ENCODE data around the gene PFKL. TPM values are rescaled to one million over a fixed set of nuclear protein-coding genes. Genes with fewer than 3 reads are reported as not detected.

The PFKL gene
- total RNA-seq, 1 experiment from 2014 or later: 150 TPM

DNA sequence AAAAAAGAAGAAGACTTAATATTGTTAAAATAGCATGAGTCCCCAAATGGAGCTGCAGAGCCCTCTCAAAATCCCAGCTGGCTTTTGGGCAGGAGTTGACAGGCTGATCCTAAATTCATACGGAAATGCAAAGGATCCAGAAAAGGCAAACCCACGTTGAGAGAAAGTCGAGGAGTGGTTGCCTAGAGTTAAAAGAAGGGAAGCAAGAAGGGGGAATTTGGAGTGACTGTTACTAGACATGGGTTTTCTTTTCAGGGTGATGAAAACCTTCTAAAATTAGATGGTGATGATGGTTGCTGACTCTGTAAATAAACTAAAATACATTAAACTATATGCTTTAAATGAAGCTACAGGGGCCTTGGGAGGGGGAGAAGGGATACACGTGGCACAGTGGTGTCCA lies 39.8 kb upstream of the PFKL start (continued):
- TF ChIP-seq, protein P1, sequence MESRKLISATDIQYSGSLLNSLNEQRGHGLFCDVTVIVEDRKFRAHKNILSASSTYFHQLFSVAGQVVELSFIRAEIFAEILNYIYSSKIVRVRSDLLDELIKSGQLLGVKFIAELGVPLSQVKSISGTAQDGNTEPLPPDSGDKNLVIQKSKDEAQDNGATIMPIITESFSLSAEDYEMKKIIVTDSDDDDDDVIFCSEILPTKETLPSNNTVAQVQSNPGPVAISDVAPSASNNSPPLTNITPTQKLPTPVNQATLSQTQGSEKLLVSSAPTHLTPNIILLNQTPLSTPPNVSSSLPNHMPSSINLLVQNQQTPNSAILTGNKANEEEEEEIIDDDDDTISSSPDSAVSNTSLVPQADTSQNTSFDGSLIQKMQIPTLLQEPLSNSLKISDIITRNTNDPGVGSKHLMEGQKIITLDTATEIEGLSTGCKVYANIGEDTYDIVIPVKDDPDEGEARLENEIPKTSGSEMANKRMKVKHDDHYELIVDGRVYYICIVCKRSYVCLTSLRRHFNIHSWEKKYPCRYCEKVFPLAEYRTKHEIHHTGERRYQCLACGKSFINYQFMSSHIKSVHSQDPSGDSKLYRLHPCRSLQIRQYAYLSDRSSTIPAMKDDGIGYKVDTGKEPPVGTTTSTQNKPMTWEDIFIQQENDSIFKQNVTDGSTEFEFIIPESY (IDR thresholded peaks at IDR 0.05; ENCODE audit: extremely low read depth, insufficient replicate concordance, low read length): no peak

DNA sequence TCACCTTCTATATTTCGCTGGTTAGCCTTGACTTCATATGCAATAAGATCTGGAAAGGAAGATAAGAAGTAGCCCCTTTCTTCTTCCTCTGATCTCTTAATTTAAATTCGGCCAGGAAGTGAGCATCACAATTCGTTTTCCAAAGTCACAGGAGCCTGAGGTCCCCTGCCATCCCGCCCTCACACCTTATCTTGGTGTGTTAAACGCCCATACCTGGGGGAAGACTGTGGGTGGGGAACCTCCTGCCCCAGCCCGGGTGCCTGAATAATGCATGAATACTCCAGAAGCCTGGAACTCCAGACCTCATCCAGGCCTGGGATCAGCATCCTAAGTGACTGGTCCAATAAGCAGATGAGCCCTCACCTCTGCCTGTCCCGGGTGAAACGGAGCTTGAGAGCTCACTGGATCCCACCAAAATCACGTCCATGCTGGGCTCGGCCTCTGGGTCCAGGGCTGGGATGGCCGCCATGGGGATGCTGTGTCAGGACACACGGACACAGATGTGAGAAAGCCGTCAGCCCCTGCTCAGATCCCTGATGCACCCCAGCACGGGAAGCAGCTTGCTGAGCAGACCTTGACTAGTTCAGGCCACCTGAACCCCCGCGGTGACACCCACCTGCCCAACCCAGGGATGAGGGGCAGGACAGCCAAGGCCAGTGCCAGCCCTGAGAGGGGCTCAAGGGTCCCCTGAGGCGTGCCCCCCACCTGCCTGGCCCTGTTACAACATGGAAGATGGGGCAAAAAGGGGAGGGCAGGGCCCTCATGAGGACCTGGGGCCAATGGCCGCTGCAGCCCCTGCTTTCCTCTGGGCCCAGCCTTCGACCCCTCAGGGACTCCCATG lies 38.8 kb upstream of the PFKL start:
- ChIA-PET CTCF (no interaction called here), POLR2A (no interaction called here), RAD21 (ENCODE audit: low non-redundant PET in 1 of 2, low total read pairs in 2 of 2, uncharacterized antibody in 2 of 2, unreplicated experiment in 2 of 2) (no interaction called here)
- ATAC-seq: no peak
- Histone ChIP-seq H3K27ac (ENCODE audit: low read depth, low read length) (no peak overlapping the region), H2AFZ (ENCODE audit: low read depth, low read length, poor library complexity, severe bottlenecking) (no peak overlapping the region), H3K36me3 (ENCODE audit: control insufficient read depth in 1 of 2, insufficient read depth in 2 of 2, low read length in 2 of 2) (no peaks in the 10 kb centered on the region), H3K9ac (ENCODE audit: low read length) (no peak overlapping the region), H3K27me3 (ENCODE audit: insufficient read depth, low read length) (no peaks in the 10 kb centered on the region), H3K4me1 (ENCODE audit: control insufficient read depth in 1 of 2, insufficient read depth in 2 of 2, low read length in 2 of 2) (no peaks in the 10 kb centered on the region), H4K20me1 (ENCODE audit: insufficient read depth) (no peaks in the 10 kb centered on the region), H3K4me3 (replicated peaks in 1 of 2; ENCODE audit: low read depth in 1 of 2, low read length in 2 of 2) (no peak overlapping the region), H3K79me2 (ENCODE audit: insufficient read depth, low read length) (no peaks in the 10 kb centered on the region), H3K4me2 (ENCODE audit: low read length) (no peak overlapping the region), H3K9me3 (ENCODE audit: control insufficient read depth in 1 of 2, insufficient read depth in 1 of 2, low read depth in 1 of 2, low read length in 2 of 2) (no peaks in the 10 kb centered on the region), H3K9me2 (ENCODE audit: insufficient read depth) (no peaks in the 10 kb centered on the region)
- no peak for DNase-seq (ENCODE audit: low read depth, low spot score)
- intact Hi-C loops (cut with micrococcal nuclease): no loop called here
- TF ChIP-seq CEBPB (IDR thresholded peaks at IDR 0.05; ENCODE audit: low read depth): no peak
- no TSS peak for BruUV-seq (replicated peaks)

DNA sequence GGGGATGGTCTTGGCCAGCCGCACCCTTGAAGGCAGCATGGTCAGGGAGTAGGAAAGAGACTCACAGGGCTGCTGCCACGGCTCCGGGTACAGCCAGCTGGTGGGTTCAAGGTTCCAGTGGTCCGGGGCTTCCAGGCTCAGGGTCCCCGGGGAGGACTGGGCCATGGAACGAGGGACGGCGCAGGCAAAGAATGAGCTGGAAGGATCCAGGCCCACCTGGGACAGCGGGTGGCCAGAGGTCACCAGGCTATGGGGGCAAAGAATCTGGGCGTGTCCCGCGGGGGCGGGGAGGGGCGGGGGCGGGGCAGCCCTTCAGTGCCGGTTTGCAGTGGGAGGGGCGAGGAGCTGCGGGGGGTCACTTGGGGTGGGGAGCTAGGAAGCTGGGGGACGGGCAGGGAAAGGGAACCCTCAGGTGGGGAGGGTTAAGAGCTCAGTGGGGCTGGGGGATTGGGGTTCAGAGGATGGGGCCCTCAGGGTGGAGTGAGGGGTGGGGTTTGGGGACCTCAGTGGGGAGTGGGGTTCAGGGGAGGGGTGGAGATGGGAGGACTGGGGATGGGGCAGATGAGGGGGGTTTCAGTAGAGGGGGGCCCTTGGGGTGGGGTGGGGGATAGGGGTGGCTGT lies 38.1 kb upstream of the PFKL start, which contains the start of gene DNMT3L:
DNMT3L (minus strand) TSS at position 223 of the 621 bp plus-strand sequence. CDS start 638 bp downstream, outside the sequence.
- ChIA-PET RAD21 (ENCODE audit: low non-redundant PET in 1 of 2, low total read pairs in 2 of 2, uncharacterized antibody in 2 of 2, unreplicated experiment in 2 of 2) (no interaction called here), CTCF (no interaction called here), POLR2A (no interaction called here)
- no peaks in the 10 kb centered on the region for H3K27me3 ChIP-seq (ENCODE audit: insufficient read depth, low read length)
- DNase-seq (ENCODE audit: low read depth, low spot score): no peak
- no peaks in the 10 kb centered on the region for H3K9me3 ChIP-seq (ENCODE audit: control insufficient read depth in 1 of 2, insufficient read depth in 1 of 2, low read depth in 1 of 2, low read length in 2 of 2)
- H3K4me2 ChIP-seq (ENCODE audit: low read length): no peak within 1 kb of the TSS
- H3K36me3 ChIP-seq (ENCODE audit: control insufficient read depth in 1 of 2, insufficient read depth in 2 of 2, low read length in 2 of 2): no peaks in the 10 kb centered on the region
- H4K20me1 ChIP-seq (ENCODE audit: insufficient read depth): no peaks in the 10 kb centered on the region
- no peaks in the 10 kb centered on the region for H3K79me2 ChIP-seq (ENCODE audit: insufficient read depth, low read length)
- H3K4me1 ChIP-seq (ENCODE audit: control insufficient read depth in 1 of 2, insufficient read depth in 2 of 2, low read length in 2 of 2): no peaks in the 10 kb centered on the region
- ATAC-seq: no peak
- H3K4me3 ChIP-seq (replicated peaks in 1 of 2; ENCODE audit: low read depth in 1 of 2, low read length in 2 of 2): no peak within 1 kb of the TSS
- no peak within 1 kb of the TSS for H3K9ac ChIP-seq (ENCODE audit: low read length)
- intact Hi-C loops (cut with micrococcal nuclease): no loop called here
- H3K27ac ChIP-seq (ENCODE audit: low read depth, low read length): no peak within 1 kb of the TSS
- H3K9me2 ChIP-seq (ENCODE audit: insufficient read depth): no peaks in the 10 kb centered on the region
- BruUV-seq (replicated peaks): no TSS peak
- no peak within 1 kb of the TSS for H2AFZ ChIP-seq (ENCODE audit: low read depth, low read length, poor library complexity, severe bottlenecking)
- TF ChIP-seq, protein P1 (IDR thresholded peaks at IDR 0.05; ENCODE audit: extremely low read depth, insufficient replicate concordance, low read length): no peak
- TF ChIP-seq CBX3 (IDR thresholded peaks at IDR 0.05; ENCODE audit: low read depth) (no peak), EGR1 (IDR thresholded peaks at IDR 0.05; ENCODE audit: low read depth) (no peak), ZFX (IDR thresholded peaks at IDR 0.05) (no peak), ELF1 (IDR thresholded peaks at IDR 0.05; ENCODE audit: borderline replicate concordance, low read depth) (no peak), FOSL1 (IDR thresholded peaks at IDR 0.05; ENCODE audit: low read depth) (no peak), POLR2A (IDR thresholded peaks at IDR 0.05; ENCODE audit: borderline replicate concordance, extremely low read depth, insufficient read depth, insufficient read length) (no peak), POLR2AphosphoS5 (IDR thresholded peaks at IDR 0.05; ENCODE audit: low read depth, low read length) (no peak), CEBPB (IDR thresholded peaks at IDR 0.05; ENCODE audit: low read depth) (no peak), SIN3A (IDR thresholded peaks at IDR 0.05; ENCODE audit: low read depth) (no peak), JUND (IDR thresholded peaks at IDR 0.05) (no peak), TCF7L2 (IDR thresholded peaks at IDR 0.05; ENCODE audit: borderline replicate concordance, extremely low read depth, insufficient read depth, insufficient read length) (no peak)
- TF ChIP-seq, protein P2, sequence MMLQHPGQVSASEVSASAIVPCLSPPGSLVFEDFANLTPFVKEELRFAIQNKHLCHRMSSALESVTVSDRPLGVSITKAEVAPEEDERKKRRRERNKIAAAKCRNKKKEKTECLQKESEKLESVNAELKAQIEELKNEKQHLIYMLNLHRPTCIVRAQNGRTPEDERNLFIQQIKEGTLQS (IDR thresholded peaks at IDR 0.05): no peak

Data from HCT116 (cell line).